KMS-11 (cell line): ENCODE data around the gene SLC27A5.
"Not testable (repeated sequence)": the region's sequence is repeated elsewhere in the genome, so short reads cannot be mapped to it uniquely, and the experiment has no call there.

Source experiments
- H2AFZ ChIP-seq: fragments of 200-600 bp; sonication (generic); 2 replicates; pipeline ENCODE4 v1.6.1; 2016; ENCODE audit warnings: antibody characterized with exemption, mixed run types, low read depth
- H3K27ac ChIP-seq: fragments of 200-600 bp; sonication (generic); 2 replicates; pipeline ENCODE4 v1.6.1; 2016; ENCODE audit warnings: mild to moderate bottlenecking, mixed run types
- H3K27me3 ChIP-seq: fragments of 200-600 bp; sonication (generic); 2 replicates; pipeline ENCODE4 v1.6.1; 2017; ENCODE audit warnings: mild to moderate bottlenecking, low read depth, mixed run types, moderate library complexity; ENCODE audit not compliant: insufficient read depth
- H3K36me3 ChIP-seq: fragments of 200-600 bp; sonication (generic); 2 replicates; pipeline ENCODE4 v1.6.1; 2017; ENCODE audit warnings: mild to moderate bottlenecking, mixed run types; ENCODE audit not compliant: insufficient read depth
- H3K4me1 ChIP-seq: fragments of 200-600 bp; sonication (generic); 2 replicates; pipeline ENCODE4 v1.6.1; 2016; ENCODE audit warnings: mild to moderate bottlenecking, low read depth, mixed run types; ENCODE audit not compliant: poor library complexity, severe bottlenecking
- H3K4me2 ChIP-seq: fragments of 200-600 bp; sonication (generic); 2 replicates; pipeline ENCODE4 v1.7.0; 2016; ENCODE audit warnings: mild to moderate bottlenecking, mixed run types
- H3K4me3 ChIP-seq: fragments of 200-600 bp; sonication (generic); IDR thresholded peaks from 2 replicates; pipeline ENCODE4 v1.6.1; 2017; ENCODE audit warnings: low read depth, low read length, mixed read lengths; ENCODE audit not compliant: insufficient read depth
- H3K79me2 ChIP-seq: fragments of 200-600 bp; sonication (generic); 2 replicates; pipeline ENCODE4 v1.6.1; 2016; ENCODE audit warnings: low read depth, mixed run types; ENCODE audit not compliant: insufficient read depth
- H3K9ac ChIP-seq: fragments of 200-600 bp; sonication (generic); 2 replicates; pipeline ENCODE4 v1.6.1; 2016; ENCODE audit warnings: mild to moderate bottlenecking, mixed run types
- H4K20me1 ChIP-seq: fragments of 200-600 bp; sonication (generic); 2 replicates; pipeline ENCODE4 v1.6.1; 2016; ENCODE audit warnings: mild to moderate bottlenecking, mixed run types; ENCODE audit not compliant: insufficient read depth
- CTCF ChIP-seq: fragments of 200-600 bp; sonication (generic); conservative IDR thresholded peaks from 2 replicates; pipeline ENCODE4 v1.6.1; 2017; ENCODE audit warnings: low read depth, mild to moderate bottlenecking, antibody characterized with exemption, low read length, moderate library complexity, mixed read lengths

Gene SLC27A5

GRCh38 chr19:58491393-58491792 lies 20.4 kb downstream of the SLC27A5 start:
- H3K4me2 ChIP-seq = no peak overlapping the region
- no peak overlapping the region for H3K9ac ChIP-seq
- H3K79me2 ChIP-seq = no peaks in the 10 kb centered on the region; the same call in 1 of the 2 replicates
- no peaks in the 10 kb centered on the region for H3K27me3 ChIP-seq
- TF ChIP-seq CTCF = no peak
- H3K4me3 ChIP-seq = no peak overlapping the region
- no peaks in the 10 kb centered on the region for H4K20me1 ChIP-seq
- H2AFZ ChIP-seq = no peak overlapping the region
- H3K4me1 ChIP-seq = no peaks in the 10 kb centered on the region
- no peaks in the 10 kb centered on the region for H3K36me3 ChIP-seq
- H3K27ac ChIP-seq = no peak overlapping the region

- not testable (repeated sequence) for H3K27ac ChIP-seq, H3K4me2 ChIP-seq, H3K4me3 ChIP-seq, H3K27me3 ChIP-seq, H3K9ac ChIP-seq, H2AFZ ChIP-seq, H3K36me3 ChIP-seq, H3K79me2 ChIP-seq, H4K20me1 ChIP-seq, H3K4me1 ChIP-seq
Observed at GRCh38 chr19:58484349-58484748, 27.4 kb downstream of the SLC27A5 start.

- Histone ChIP-seq H3K4me1 (no peaks in the 10 kb centered on the region), H3K36me3 (no peaks in the 10 kb centered on the region), H3K4me3 (no peak overlapping the region), H3K27ac (no peak overlapping the region), H3K27me3 (no peaks in the 10 kb centered on the region), H3K4me2 (no peak overlapping the region), H3K79me2 (no peaks in the 10 kb centered on the region; the same call in 1 of the 2 replicates), H3K9ac (no peak overlapping the region), H2AFZ (no peak overlapping the region), H4K20me1 (no peaks in the 10 kb centered on the region)
- no peak for TF ChIP-seq CTCF
Observed at GRCh38 chr19:58483776-58484175, 28.0 kb downstream of the SLC27A5 start.

- Histone ChIP-seq H3K27me3 (no peaks in the 10 kb centered on the region), H3K79me2 (no peaks in the 10 kb centered on the region; the same call in 1 of the 2 replicates), H3K4me1 (no peaks in the 10 kb centered on the region), H3K4me3 (no peak overlapping the region), H3K36me3 (no peaks in the 10 kb centered on the region), H4K20me1 (no peaks in the 10 kb centered on the region), H3K4me2 (no peak overlapping the region), H3K9ac (no peak overlapping the region), H3K27ac (no peak overlapping the region), H2AFZ (no peak overlapping the region)
- TF ChIP-seq CTCF = no peak
Observed at GRCh38 chr19:58482372-58482771, 29.4 kb downstream of the SLC27A5 start.

- Histone ChIP-seq H3K79me2 (no peaks in the 10 kb centered on the region), H3K27me3 (no peaks in the 10 kb centered on the region), H3K4me1 (peaks cover 4% of the 10 kb centered on the region), H3K4me3 (no peak overlapping the region), H3K4me2 (no peak overlapping the region), H3K36me3 (no peaks in the 10 kb centered on the region), H3K27ac (no peak overlapping the region), H4K20me1 (no peaks in the 10 kb centered on the region), H2AFZ (no peak overlapping the region), H3K9ac (no peak overlapping the region)
- no peak for TF ChIP-seq CTCF
Observed at GRCh38 chr19:58480831-58481230, 31.0 kb downstream of the SLC27A5 start.
